ENCODE data around the gene RAB6B. TPM values are rescaled to one million over a fixed set of nuclear protein-coding genes. Genes with fewer than 3 reads are reported as not detected.

The RAB6B gene
- total RNA-seq, 2 donors from 2014 or later = 2.2 to 3.0 TPM

GRCh38 chr3:133914839-133915600 lies 19.3 kb upstream of the RAB6B start:
- no peaks in the 10 kb centered on the region for H3K27me3 ChIP-seq (ENCODE audit: control insufficient read depth, insufficient read depth, low read length, poor library complexity, severe bottlenecking)
- TF ChIP-seq CTCF (conservative IDR thresholded peaks at IDR 0.05) = no peak
- H3K4me1 ChIP-seq (ENCODE audit: control insufficient read depth, insufficient read depth, low read length) = peaks cover 10% of the 10 kb centered on the region
- no peak overlapping the region for H3K9ac ChIP-seq (ENCODE audit: extremely low read depth, low read length, poor library complexity, severe bottlenecking)
- H3K36me3 Mint-ChIP-seq (ENCODE audit: low read depth) = no peaks in the 10 kb centered on the region
- H3K36me3 ChIP-seq (ENCODE audit: control insufficient read depth, insufficient read depth, low read length) = no peaks in the 10 kb centered on the region
- H3K9me3 Mint-ChIP-seq = peaks cover 5% of the 10 kb centered on the region
- no peak overlapping the region for H3K4me3 ChIP-seq (ENCODE audit: low read length)
- H3K4me3 Mint-ChIP-seq = no peak overlapping the region
- H3K27ac ChIP-seq (ENCODE audit: low read depth, low read length) = no peak overlapping the region
- 84 to 86% methylated on average over 8 to 12 of the region's 12 CpGs for WGBS, 2 experiments (ENCODE audit: insufficient coverage in 1 of 2, insufficient read length in 1 of 2)
- peaks cover 8% of the 10 kb centered on the region for H3K4me1 Mint-ChIP-seq
- no peak overlapping the region for H3K27ac Mint-ChIP-seq
- DNase-seq = no peak
- H3K27me3 Mint-ChIP-seq (ENCODE audit: insufficient read depth) = peaks cover 5% of the 10 kb centered on the region
- no peaks in the 10 kb centered on the region for H3K9me3 ChIP-seq (ENCODE audit: control insufficient read depth, low read length)

- peak; percentile 43 for DNase-seq
- peak; percentile 74 for TF ChIP-seq CTCF (conservative IDR thresholded peaks at IDR 0.05)
- H3K36me3 Mint-ChIP-seq (ENCODE audit: low read depth) = no peaks in the 10 kb centered on the region
- WGBS, 2 experiments (ENCODE audit: insufficient coverage in 1 of 2, insufficient read length in 1 of 2) = 64 to 85% methylated on average over 2 of the region's 2 CpGs
- H3K9ac ChIP-seq (ENCODE audit: extremely low read depth, low read length, poor library complexity, severe bottlenecking) = no peak overlapping the region
- no peaks in the 10 kb centered on the region for H3K9me3 ChIP-seq (ENCODE audit: control insufficient read depth, low read length)
- no peak overlapping the region for H3K27ac Mint-ChIP-seq
- no peaks in the 10 kb centered on the region for H3K27me3 ChIP-seq (ENCODE audit: control insufficient read depth, insufficient read depth, low read length, poor library complexity, severe bottlenecking)
- H3K27ac ChIP-seq (ENCODE audit: low read depth, low read length) = no peak overlapping the region
- H3K9me3 Mint-ChIP-seq = no peaks in the 10 kb centered on the region
- no peak overlapping the region for H3K4me3 ChIP-seq (ENCODE audit: low read length)
- peaks cover under 1% of the 10 kb centered on the region for H3K27me3 Mint-ChIP-seq (ENCODE audit: insufficient read depth)
- no peaks in the 10 kb centered on the region for H3K36me3 ChIP-seq (ENCODE audit: control insufficient read depth, insufficient read depth, low read length)
- H3K4me1 ChIP-seq (ENCODE audit: control insufficient read depth, insufficient read depth, low read length) = peaks cover 5% of the 10 kb centered on the region
- peaks cover 4% of the 10 kb centered on the region for H3K4me1 Mint-ChIP-seq
- no peak overlapping the region for H3K4me3 Mint-ChIP-seq
These were observed 14.7 kb upstream of the RAB6B start for GRCh38 chr3:133910422-133910821.

GRCh38 chr3:133905376-133905775 lies 9.7 kb upstream of the RAB6B start:
- H3K27ac ChIP-seq (ENCODE audit: low read depth, low read length) = no peak overlapping the region
- DNase-seq = peak; percentile 48
- Mint-ChIP-seq H3K4me1 (no peaks in the 10 kb centered on the region), H3K36me3 (ENCODE audit: low read depth) (no peaks in the 10 kb centered on the region), H3K9me3 (no peaks in the 10 kb centered on the region), H3K27me3 (ENCODE audit: insufficient read depth) (peaks cover 24% of the 10 kb centered on the region), H3K27ac (no peak overlapping the region), H3K4me3 (no peak overlapping the region)
- peaks cover 4% of the 10 kb centered on the region for H3K4me1 ChIP-seq (ENCODE audit: control insufficient read depth, insufficient read depth, low read length)
- TF ChIP-seq CTCF (conservative IDR thresholded peaks at IDR 0.05) = no peak
- no peak overlapping the region for H3K9ac ChIP-seq (ENCODE audit: extremely low read depth, low read length, poor library complexity, severe bottlenecking)
- H3K27me3 ChIP-seq (ENCODE audit: control insufficient read depth, insufficient read depth, low read length, poor library complexity, severe bottlenecking) = peaks cover 7% of the 10 kb centered on the region
- 82 to 86% methylated on average over 2 to 3 of the region's 3 CpGs for WGBS, 2 experiments (ENCODE audit: insufficient coverage in 1 of 2, insufficient read length in 1 of 2)
- no peaks in the 10 kb centered on the region for H3K9me3 ChIP-seq (ENCODE audit: control insufficient read depth, low read length)
- H3K4me3 ChIP-seq (ENCODE audit: low read length) = no peak overlapping the region
- no peaks in the 10 kb centered on the region for H3K36me3 ChIP-seq (ENCODE audit: control insufficient read depth, insufficient read depth, low read length)

Data from endodermal cell (in vitro differentiated cells).